B cell (primary cell): ENCODE results near the gene RSPH10B2.
"Not testable (repeated sequence)": the region's sequence is repeated elsewhere in the genome, so short reads cannot be mapped to it uniquely, and the experiment has no call there.

ENCODE experiments used
- EZH2 ChIP-seq: IDR thresholded peaks from 2 replicates; pipeline ENCODE4 v1.6.1; 2012; ENCODE audit warnings: borderline replicate concordance, low read depth, mild to moderate bottlenecking, moderate library complexity, low read length; ENCODE audit not compliant: insufficient read depth, poor library complexity, severe bottlenecking
- TF ChIP-seq, protein P1 (sequence below): fragments of 200-600 bp; IDR thresholded peaks from one replicate; pipeline ENCODE4 v1.8.0; 2022; ENCODE audit warnings: antibody characterized with exemption, mild to moderate bottlenecking

DNA sequence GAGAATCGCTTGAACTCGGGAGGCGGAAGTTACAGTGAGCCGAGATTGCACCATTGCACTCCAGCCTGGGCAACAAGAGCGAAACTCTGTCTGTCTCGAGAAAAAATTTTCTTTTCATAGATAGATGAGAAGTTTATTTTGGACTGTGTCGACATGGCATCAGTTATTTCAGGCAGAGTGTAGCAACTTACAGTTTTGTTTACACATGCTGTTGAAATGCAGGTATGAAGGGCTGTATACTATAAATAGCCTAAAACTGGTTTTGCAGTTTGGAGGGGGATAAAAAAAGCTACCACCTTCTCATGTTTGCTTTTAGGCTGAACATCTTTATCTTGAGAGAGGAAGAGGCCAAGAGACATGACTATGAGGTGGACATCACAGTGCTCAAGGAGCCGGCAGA lies 44.1 kb downstream of the RSPH10B2 start:
- TF ChIP-seq, protein P1, sequence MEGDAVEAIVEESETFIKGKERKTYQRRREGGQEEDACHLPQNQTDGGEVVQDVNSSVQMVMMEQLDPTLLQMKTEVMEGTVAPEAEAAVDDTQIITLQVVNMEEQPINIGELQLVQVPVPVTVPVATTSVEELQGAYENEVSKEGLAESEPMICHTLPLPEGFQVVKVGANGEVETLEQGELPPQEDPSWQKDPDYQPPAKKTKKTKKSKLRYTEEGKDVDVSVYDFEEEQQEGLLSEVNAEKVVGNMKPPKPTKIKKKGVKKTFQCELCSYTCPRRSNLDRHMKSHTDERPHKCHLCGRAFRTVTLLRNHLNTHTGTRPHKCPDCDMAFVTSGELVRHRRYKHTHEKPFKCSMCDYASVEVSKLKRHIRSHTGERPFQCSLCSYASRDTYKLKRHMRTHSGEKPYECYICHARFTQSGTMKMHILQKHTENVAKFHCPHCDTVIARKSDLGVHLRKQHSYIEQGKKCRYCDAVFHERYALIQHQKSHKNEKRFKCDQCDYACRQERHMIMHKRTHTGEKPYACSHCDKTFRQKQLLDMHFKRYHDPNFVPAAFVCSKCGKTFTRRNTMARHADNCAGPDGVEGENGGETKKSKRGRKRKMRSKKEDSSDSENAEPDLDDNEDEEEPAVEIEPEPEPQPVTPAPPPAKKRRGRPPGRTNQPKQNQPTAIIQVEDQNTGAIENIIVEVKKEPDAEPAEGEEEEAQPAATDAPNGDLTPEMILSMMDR: not testable (repeated sequence)
- not testable (repeated sequence) for TF ChIP-seq EZH2
